AG09319 (cell line): ENCODE results near the gene MINDY4B.

Experiments used
- DNase-seq: peaks from one replicate; pipeline ENCODE4 v3.0.0-alpha.2; 2010; ENCODE audit warnings: low read depth; ENCODE audit errors: extremely low read depth
- CTCF ChIP-seq: IDR thresholded peaks from 2 replicates; pipeline ENCODE4 v1.5.1; 2011; ENCODE audit warnings: low read depth, mild to moderate bottlenecking, inconsistent platforms, low read length, moderate library complexity

Gene MINDY4B

GRCh38 chr3:150905339-150905738, at the start of gene MINDY4B:
Gene MINDY4B, minus strand, starts transcription at chr3:150905439. Its CDS starts 0 bp downstream, at chr3:150905439.
- no peak for DNase-seq

GRCh38 chr3:150951923-150952322, 46.7 kb upstream of the MINDY4B start:
- TF ChIP-seq CTCF: no peak
- DNase-seq: no peak

More at GRCh38 chr3:150905339-150905738, at the start of gene MINDY4B:
- TF ChIP-seq CTCF: no peak

GRCh38 chr3:150945226-150946032, 40.2 kb upstream of the MINDY4B start:
- DNase-seq: peak; percentile 11
- no peak for TF ChIP-seq CTCF

GRCh38 chr3:150942221-150942620, 37.0 kb upstream of the MINDY4B start:
- TF ChIP-seq CTCF: no peak

GRCh38 chr3:150936693-150937092, 31.5 kb upstream of the MINDY4B start:
- no peak for TF ChIP-seq CTCF
- DNase-seq: no peak

More at GRCh38 chr3:150942221-150942620, 37.0 kb upstream of the MINDY4B start:
- DNase-seq: no peak

GRCh38 chr3:150933473-150933995, 28.3 kb upstream of the MINDY4B start:
- no peak for TF ChIP-seq CTCF
- DNase-seq: no peak

- TF ChIP-seq CTCF: no peak
- DNase-seq: no peak
Measured at GRCh38 chr3:150931745-150932144, 26.5 kb upstream of the MINDY4B start.
